ENCODE data around the gene TREM1.

GRCh38 chr6:41289815-41290214 lies 3.3 kb upstream of the TREM1 start:
- TF ChIP-seq CTCF (IDR thresholded peaks at IDR 0.05) (no peak), POLR2A (IDR thresholded peaks at IDR 0.05) (no peak)

All from testis (tissue), 2 donors.